NCI-H510A (cell line): Measurements from ENCODE around the gene KCNQ1.

ENCODE experiments used
- DNase-seq: peaks from one replicate; lab custom pipeline; 2025; lab: John Stamatoyannopoulos, UW

Gene KCNQ1

GRCh38 chr11:2651054-2651617 lies 206.3 kb downstream of the KCNQ1 start:
- DNase-seq: no peak

- DNase-seq: no peak
These were observed 207.0 kb downstream of the KCNQ1 start for GRCh38 chr11:2651826-2652271.

DNA sequence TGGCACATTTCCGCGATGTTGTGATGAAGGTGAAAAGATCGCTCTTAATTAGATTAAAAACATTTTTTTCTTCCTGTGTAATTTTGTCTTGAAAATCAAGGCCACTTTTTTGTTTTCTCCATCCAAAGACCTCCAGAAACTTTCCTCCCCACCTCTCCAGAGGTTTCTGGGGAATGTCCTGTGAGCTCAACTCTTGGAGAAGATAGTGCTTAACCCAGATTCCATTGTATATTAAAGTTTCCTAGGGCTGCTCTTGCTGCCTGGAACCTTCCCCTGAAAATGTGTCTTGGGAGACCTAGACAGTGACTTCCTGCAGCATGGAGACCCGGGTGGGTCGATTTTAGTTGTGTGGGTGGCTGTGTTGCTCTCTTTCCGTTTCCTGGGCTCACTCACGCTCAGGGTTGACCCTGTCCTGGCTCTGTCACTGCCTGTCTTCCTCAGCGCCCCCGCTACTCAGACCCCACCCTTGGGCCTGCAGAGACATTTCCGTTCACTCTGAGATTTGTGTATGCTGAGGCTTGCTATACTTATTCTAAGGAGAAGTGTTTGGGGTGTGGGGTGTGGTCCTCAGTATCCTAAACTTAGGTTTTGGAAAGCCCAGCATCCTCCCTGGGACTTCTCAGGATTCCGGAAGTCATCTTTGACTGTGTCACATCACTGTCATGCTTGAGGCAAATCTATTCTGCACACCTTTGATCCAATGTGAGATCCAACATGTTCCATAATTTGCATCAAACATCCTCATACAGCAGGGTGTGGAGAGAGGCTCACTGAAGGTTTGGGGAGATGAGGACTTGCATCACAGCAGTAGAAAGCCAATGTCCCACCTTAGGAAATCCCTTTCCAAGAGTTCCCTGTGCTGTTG lies 207.8 kb downstream of the KCNQ1 start:
- no peak for DNase-seq

DNA sequence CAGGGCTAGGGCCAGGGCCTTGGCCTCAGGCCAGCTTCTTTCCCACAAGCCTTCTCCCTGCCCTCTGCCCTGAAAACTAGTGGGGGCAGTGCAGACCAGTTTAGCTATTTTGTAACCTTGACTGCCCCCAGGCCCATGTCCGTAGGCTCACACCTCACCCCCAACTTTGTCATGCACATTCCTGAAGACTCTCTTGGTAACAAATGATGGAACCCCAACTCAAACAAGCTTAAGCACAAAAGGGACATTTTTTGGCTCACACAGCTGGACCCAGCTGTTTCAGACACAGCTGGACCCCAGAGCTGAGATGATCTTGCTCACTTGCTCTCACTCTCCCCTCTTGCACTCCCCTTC lies 208.4 kb downstream of the KCNQ1 start:
- no peak for DNase-seq

DNA sequence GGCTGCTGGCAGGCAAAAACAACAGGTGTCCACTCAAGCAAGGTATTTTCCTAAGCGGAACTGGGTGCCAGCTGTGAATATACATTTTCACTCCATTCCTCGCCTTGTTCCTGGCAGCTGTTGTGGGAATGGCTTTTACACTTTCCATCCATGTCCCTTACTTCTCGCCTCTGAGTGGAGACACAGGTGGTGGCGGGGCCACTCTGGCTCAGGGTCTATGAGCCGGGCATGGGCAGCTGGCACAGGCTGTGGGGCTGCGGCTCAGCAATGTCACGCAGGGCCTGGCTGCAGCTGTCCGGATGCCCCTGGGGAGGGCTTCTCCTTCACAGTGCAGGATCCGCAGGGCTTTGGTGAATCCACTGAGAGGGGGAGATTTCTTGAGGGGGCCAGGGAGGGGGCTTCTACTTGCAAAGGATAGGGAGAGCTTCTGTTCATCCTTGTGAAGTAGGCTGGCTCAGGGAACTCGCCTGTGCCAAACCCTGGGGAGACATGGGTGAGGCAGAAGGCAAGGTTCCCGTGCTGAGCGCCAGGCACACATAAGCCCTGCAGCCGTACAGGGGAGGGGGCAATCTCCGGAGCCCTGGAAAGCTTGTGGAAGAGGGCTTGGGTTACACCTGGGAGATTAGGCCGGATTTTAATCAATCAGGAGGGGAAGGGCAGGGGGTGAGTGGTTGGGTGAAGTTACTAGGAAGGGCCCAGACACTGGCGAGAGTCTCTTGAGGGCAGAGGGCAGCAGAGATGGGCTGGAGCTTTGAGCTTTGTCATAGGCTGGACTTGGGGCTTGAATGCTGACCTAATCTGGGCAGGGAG lies 209.3 kb downstream of the KCNQ1 start:
- DNase-seq: no peak

DNA sequence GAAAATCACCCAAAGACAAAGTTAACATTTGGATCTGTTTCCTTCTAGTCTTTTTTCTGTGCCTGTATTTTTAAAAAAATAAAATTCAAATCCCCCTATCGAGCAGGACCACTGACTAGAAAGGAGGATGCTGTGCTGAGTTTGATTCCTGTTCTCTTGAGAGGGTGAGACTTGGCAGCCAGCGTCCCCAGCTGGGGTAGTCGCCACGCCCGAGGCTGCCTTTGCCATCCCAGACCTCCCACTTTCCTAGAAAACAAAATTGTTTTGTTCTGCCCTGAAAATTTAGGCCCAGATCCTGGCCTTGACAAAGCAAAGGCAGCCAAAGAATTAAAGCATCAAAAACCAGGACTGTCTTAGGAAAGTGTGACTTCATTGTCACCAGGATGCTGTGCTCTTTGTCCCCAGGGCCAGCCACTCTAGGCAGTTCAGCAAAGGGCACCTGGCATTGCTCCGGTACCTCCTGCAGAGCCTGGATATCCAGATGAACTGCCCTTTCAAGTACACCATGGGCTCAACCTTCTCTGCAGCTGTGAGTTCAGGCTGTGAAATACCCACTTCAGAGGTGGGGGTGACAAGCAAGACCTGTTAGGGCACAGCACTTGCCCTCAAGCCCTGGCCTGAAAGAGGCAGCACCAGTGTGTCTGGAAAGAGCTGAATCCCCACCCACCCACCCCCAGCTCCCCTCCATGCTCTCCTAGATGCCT lies 210.4 kb downstream of the KCNQ1 start:
- DNase-seq: no peak

DNA sequence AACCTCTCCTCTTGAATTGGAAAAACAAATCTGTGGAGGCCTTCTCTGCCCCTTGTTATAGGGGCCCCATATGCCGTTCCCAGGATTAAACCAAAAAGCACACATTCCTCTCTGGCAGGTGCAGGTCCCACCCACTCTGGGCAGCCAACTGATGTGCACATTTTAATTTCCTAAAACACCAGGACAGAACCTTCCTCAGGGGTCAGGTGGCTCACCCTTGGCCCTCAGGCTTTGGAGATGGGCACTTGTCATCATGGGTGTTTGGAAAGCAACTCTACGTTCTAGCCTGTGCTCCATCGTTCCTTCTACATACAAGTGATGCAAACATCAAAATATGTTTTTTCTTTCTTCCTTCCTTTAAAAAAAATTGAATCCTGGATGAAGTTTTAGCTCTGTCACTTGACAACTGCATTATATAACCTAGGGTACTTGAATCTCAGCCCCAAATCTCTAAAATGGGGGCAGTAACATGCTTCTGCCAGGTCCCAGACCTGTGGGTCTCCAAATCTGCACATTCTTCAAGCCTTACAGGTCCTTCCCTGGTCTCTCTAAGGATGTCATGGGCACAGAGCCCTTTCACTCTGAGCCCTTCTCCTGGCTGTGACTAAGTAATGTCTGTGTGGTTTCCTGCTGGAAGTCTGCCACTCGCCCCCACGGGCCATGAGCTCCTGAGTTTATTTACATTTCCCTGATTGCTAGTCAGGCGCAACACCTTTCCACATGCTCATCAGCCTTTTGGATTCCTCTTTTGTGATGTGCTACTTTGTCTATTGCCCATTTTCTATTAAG lies 211.2 kb downstream of the KCNQ1 start:
- no peak for DNase-seq

- DNase-seq: no peak
These were observed 212.1 kb downstream of the KCNQ1 start for GRCh38 chr11:2656859-2657258.

DNA sequence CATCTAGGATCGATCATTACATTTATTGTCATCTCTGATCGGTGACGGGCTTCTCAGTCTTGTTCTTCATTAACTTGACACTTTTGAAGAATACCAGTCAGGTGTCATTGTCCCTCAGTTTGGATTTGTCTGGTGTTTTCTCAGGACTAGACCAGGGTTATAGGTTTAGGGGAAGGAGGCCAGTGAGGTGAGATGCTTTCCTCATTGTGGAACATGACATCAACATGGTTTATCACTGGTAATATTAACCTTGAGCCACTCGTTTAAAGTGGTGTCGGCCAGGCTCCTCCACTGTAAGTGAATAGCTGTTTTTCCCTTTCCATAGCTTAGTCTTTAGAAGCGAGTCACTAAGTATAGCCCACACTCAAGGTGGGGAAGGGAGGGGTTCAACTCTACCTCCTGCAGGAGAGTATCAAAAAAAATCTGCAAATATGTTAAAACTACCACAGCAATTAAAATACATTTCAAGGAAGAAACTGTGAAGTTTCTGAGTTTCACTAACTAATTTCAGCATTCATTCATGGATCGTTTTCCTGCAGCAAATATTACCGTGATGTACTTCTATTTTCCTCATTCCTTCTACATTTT lies 213.0 kb downstream of the KCNQ1 start:
- DNase-seq: no peak

- DNase-seq: no peak
These were observed 215.6 kb downstream of the KCNQ1 start for GRCh38 chr11:2660357-2660939.

DNA sequence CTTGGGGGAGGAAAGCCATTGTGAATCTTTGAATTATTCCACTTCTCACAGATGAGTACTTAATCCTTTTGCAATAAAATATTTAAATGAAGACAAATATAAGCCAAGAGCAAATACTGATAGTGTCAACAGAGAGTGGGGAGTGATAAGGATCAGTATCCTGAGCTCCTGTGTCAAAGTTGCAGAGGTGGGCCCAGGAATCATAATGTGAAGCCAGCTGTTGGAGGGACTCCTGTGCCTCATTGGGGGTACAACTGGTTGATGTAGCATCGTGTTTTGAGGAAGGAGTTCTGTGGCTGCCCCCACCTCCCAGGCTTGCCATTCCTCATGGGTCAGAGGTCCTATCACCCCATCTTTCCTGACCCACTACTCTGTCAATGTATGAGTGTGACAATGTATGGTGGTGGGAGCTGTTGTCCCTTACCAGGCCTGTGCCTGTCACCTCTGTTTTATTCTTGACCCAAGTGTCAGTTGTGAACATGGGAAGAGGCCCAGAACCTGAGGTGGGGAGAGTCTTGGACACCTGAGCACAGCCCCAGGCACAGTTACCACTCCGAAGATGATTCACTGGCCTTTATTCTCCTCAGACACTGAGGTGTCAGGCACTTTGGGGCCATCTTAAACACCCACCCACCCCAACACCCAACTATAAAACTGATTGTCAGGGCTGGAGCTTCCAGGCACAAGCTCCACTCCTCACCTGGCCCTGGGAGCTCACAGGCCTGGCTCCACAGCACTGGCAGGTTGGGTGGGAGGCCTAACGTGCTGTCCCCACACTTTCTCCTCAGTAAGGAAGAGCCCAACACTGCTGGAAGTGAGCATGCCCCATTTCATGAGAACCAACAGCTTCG lies 216.6 kb downstream of the KCNQ1 start:
- DNase-seq: no peak

- DNase-seq: no peak
These were observed 217.2 kb downstream of the KCNQ1 start for GRCh38 chr11:2662024-2662312.

GRCh38 chr11:2662430-2663299 lies 217.9 kb downstream of the KCNQ1 start:
- DNase-seq: no peak

GRCh38 chr11:2663506-2663905 lies 218.7 kb downstream of the KCNQ1 start:
- no peak for DNase-seq

- DNase-seq: no peak
These were observed 219.1 kb downstream of the KCNQ1 start for GRCh38 chr11:2663915-2664314.

DNA sequence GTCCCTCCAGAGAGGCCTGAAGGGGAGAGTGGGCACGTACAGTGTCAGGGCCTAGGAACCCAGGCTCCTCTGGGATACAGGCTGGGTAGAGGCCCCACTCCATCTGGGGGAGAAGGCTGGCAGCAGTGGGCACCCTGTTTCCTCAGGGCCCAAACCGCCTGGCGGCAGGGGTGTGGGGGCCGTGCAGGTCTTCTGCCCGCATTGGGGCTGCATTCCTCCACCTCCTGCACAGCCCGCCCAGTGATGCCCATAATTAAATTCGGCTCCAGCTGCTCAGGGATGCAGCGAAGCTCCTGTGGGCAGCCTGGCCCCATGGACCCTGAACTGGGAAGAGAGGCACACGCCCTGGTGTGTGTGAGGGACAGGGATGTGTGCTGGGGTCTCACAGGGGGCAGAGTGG lies 219.6 kb downstream of the KCNQ1 start:
- DNase-seq: no peak

- no peak for DNase-seq
These were observed 220.2 kb downstream of the KCNQ1 start for GRCh38 chr11:2664791-2665525.
